NOMO-1 treated with DMSO at 0.1 percent for 48 hours (cell line): Measurements from ENCODE around the gene GRK2.
"Not testable (repeated sequence)": the region's sequence is repeated elsewhere in the genome, so short reads cannot be mapped to it uniquely, and the experiment has no call there.

Source experiments
- DNase-seq: peaks from one replicate; lab custom pipeline; 2025; ENCODE audit not compliant: unreplicated experiment; lab: John Stamatoyannopoulos, UW

Gene GRK2

DNA sequence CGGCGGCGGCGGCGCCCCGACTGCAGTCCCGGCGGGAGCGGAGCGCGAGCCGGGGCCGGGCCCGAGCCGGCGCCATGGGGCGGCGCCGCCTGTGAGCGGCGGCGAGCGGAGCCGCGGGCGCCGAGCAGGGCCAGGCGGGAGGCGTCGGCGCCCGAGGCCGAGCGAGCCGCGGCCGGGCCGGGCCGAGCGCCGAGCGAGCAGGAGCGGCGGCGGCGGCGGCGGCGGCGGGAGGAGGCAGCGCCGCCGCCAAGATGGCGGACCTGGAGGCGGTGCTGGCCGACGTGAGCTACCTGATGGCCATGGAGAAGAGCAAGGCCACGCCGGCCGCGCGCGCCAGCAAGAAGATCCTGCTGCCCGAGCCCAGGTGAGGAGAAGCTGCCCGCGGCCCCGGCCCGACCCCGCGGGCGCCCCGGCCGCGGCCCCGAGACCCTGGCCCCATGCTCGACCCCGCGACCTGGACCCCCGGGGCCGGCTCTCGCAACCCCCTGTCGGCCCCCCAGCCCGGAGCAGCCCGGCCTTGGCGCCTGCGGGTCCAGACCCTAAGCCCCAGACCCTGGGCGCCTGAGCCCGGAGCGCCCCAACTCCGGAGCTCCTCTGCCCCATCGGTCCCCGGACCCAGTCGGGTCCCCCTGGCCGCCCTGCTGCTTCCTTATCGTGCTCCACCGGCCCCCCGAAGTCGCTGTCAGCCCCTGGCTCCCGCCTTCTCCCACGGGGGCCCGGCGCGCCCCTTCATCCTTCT, at the start of gene GRK2:
Gene GRK2, plus strand, starts transcription at position 25 of the 739 bp plus-strand sequence. Its CDS starts 227 bp downstream, at position 252.
- peak; percentile 45 for DNase-seq

- no peak for DNase-seq
Measured at GRCh38 chr11:67227726-67228125, 38.5 kb upstream of the GRK2 start.

GRCh38 chr11:67230406-67230805, 35.9 kb upstream of the GRK2 start:
- DNase-seq: no peak

- no peak for DNase-seq
Measured at GRCh38 chr11:67230886-67231285, 35.4 kb upstream of the GRK2 start.

- DNase-seq: no peak
Measured at GRCh38 chr11:67233584-67234190, 32.6 kb upstream of the GRK2 start.

GRCh38 chr11:67234571-67234970, 31.7 kb upstream of the GRK2 start:
- not testable (repeated sequence) for DNase-seq

- no peak for DNase-seq
Measured at GRCh38 chr11:67237574-67237973, 28.7 kb upstream of the GRK2 start.

DNA sequence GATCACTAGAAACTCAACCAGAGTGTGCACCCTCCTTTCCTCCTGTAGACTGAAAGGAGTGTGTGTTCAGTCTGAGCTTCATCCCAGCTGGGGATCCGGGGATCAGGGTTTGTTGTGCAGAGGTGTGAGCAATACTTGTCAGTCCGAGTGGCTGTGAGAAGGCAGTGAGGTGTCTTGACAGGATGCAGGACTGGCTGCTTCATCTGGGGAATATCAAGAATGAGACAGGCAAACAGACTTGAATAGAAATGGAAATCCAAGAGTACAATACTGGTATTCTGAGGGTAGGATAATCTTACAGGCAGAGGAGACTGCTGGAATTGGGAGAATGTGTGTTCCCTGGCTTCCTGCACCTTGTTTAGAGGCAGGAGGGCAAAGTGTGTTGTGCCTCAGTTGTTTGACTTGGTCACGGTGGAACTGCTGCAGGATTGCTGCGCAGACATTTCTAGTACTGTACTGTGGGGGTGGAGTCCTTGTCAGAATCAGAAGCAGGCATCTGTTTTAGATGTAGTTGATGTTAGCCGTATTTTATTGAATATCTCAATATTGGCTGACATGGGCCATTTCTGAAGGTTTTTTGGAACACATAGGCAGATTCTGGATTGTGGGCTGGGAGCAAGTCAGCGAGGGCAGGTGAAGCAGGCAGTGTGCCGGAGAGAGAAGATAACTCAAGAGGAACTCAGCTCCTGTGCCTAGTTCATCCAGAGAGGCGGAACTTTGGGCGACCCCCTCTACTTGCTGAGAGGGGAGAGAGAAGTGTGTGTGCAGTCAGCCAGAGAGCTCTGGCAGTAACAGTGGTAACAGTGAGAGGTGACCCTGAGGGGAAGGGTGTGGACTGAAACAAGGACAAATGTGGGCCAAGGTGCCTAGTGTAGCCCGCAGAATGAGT, 27.1 kb upstream of the GRK2 start:
- no peak for DNase-seq

- peak; percentile 99 for DNase-seq
Measured at GRCh38 chr11:67239783-67240575, 26.3 kb upstream of the GRK2 start.

DNA sequence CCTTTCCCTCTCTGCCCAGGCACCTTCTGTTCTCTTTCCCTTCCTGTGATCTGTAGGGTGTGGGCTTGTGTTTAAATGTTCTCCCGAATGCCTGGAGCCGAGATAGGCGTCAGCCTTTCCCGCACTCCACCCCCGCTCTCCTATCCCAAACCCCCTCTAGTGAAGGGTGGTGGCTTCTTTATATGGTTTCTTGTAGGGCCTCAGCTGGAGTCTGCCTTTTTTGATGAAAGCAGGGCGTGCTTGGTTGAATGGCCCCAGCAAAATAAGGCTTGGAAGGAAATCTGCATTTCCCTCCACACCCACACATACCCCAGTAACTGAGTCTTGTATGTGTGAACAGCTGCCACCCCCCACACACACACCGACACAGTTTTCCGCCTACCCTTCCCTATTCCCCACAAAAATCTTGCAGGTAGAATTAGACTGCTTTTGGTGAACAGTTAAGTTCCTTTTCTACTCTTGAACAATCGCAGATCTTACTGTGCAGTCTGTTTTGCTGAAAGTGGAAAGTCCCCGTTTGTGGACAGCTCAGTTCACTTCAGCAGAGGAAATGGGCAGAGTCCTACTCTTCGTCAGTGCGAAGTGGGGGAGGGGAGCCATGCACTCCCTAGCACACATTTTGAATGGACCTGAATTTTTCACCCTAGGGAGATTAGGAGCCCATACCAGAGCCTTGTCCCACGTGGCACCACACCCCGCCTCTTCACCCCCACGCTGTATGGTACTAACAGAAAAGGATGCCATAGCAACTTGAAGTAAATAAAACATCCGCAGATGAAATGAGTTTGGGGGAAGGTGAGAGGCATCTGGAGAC, 25.5 kb upstream of the GRK2 start:
- DNase-seq: peak; percentile 53

- no peak for DNase-seq
Measured at GRCh38 chr11:67242548-67242947, 23.7 kb upstream of the GRK2 start.

DNA sequence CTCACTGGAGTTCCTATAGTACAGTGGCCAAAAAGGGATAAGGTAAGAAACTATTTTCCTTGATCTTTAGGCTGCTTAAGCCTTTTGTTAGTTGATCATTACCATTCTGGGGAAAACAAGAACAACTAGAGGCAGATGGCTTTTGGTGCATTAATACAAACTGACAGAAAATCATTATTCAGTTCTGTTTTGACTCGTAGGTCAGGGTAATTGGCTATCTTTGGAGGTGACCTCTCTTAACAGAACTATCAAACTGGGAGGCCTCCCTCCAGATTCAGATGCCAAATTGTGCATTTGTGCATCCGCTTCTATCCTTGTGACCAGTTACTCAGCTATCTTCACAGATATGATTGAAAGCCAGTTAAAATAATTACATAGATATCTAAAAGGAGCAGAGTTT, 23.2 kb upstream of the GRK2 start:
- DNase-seq: no peak

- DNase-seq: no peak
Measured at GRCh38 chr11:67245046-67245445, 21.2 kb upstream of the GRK2 start.

GRCh38 chr11:67247946-67248550, 18.2 kb upstream of the GRK2 start:
- no peak for DNase-seq

DNA sequence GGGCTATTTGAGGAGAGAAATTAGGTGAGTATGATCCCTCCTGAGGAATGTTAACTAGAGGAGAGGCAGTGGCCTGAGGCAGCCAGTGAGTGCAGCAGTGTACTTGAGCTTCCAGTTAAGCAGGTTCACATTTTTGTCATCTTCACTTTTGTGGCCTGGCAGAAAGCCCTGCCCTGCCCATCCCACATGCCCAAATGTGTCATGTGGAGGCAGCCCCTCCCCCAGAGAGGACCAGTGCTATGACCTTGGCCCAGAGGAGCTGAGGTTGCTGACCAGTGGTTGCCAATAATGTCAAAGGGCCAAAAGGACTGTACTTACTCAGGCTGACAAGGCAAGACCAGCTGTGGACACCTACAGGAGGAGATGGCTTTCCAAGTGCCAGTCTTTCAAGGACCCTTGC, 17.6 kb upstream of the GRK2 start:
- DNase-seq: no peak

- no peak for DNase-seq
Measured at GRCh38 chr11:67250059-67251043, 15.9 kb upstream of the GRK2 start.

DNA sequence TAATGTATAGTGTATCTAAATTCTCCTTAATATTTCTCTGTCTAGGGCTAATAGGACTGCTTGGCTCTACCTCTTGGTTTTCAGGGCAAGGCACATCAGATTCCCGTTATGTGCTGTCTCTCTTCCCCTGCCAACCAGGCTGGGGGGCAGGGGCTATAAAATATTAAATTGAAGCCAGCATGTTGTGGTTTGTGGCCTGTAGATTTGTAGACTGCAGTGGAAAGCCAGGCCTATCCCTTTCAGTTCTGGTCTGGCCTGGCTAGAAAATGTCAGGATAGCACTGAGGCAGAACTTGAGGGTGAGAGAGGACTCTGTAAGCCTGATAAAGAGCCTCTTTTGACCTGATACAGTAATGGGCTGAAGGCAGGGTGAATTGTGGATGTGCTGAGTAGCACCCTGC, 14.4 kb upstream of the GRK2 start:
- DNase-seq: no peak

GRCh38 chr11:67252831-67253239, 13.4 kb upstream of the GRK2 start:
- DNase-seq: peak; percentile 75
